ENCODE data around the gene NFIA.

- TF ChIP-seq EZH2phosphoT487 (IDR thresholded peaks at IDR 0.05; ENCODE audit: borderline replicate concordance) (no peak), CTCF (conservative IDR thresholded peaks at IDR 0.05; ENCODE audit: low read length) (no peak)
These were observed 15.4 kb downstream of the NFIA start for GRCh38 chr1:61097722-61098121.

Data from Loucy (cell line).